Vagina (tissue), 2 donors: ENCODE measurements around the gene ONECUT2. TPM values are rescaled to one million over a fixed set of nuclear protein-coding genes. Genes with fewer than 3 reads are reported as not detected.

Experiments used
- DNase-seq, 2 donors: peaks; one replicate each; pipeline ENCODE4 v3.0.0-alpha.2; 2017; ENCODE audit errors: extremely low spot score in 2 of 2
- H3K27ac ChIP-seq: fragments of 200-600 bp; sonication (generic); one replicate; pipeline ENCODE4 v1.5.1; 2019
- H3K27me3 ChIP-seq: fragments of 200-600 bp; sonication (generic); one replicate; pipeline ENCODE4 v1.5.1; 2019
- H3K36me3 ChIP-seq, 2 donors: fragments of 200-600 bp; sonication (generic); one replicate each; pipeline ENCODE4 v1.5.1; 2017 to 2019
- H3K4me1 ChIP-seq: fragments of 200-600 bp; sonication (generic); one replicate; pipeline ENCODE4 v1.5.1; 2019
- H3K4me3 ChIP-seq, 2 donors: fragments of 200-600 bp; sonication (generic); 1 replicate in 1 of 2; 2 replicates in 1 of 2; pipeline ENCODE4 v1.5.1; 2016 to 2019
- H3K9me3 ChIP-seq: fragments of 200-600 bp; sonication (generic); one replicate; pipeline ENCODE4 v1.5.1; 2019
- POLR2A ChIP-seq, 2 donors: fragments of 450-650 bp; IDR thresholded peaks; one replicate each; pipeline ENCODE4 v1.6.1; 2017; ENCODE audit warnings: antibody characterized with exemption in 2 of 2, mild to moderate bottlenecking in 2 of 2, moderate library complexity in 2 of 2
- POLR2AphosphoS5 ChIP-seq, 2 donors: sonication (generic); formaldehyde crosslinking; IDR thresholded peaks; one replicate each; pipeline ENCODE4 v1.9.0; 2017; ENCODE audit warnings: antibody characterized with exemption in 2 of 2, mild to moderate bottlenecking in 2 of 2, low read depth in 1 of 2; ENCODE audit not compliant: insufficient read depth in 1 of 2
- intact Hi-C: fragments of 100-400 bp; cut with DNase I; formaldehyde crosslinking; loops from one replicate; pipeline ENCODE4 v1.15.1; 2023
- total RNA-seq: library from RNA; depleted of rRNA; stranded (reverse); fragments of >200 nt; gene quantifications from one replicate; pipeline ENCODE4 v1.2.3, GENCODE V29; 2016
- TF ChIP-seq, protein P1 (sequence below), 3 experiments: fragments of 450-650 bp in 2 of 3; fragments of 200-600 bp in 1 of 3; sonication (generic) in 1 of 3; IDR thresholded peaks; one replicate each; pipeline ENCODE4 v1.5.1; 2017 to 2019; ENCODE audit warnings: antibody characterized with exemption in 3 of 3, mild to moderate bottlenecking in 2 of 3, moderate library complexity in 2 of 3

The ONECUT2 gene
- total RNA-seq, 1 donor from 2014 or later: not detected

DNA sequence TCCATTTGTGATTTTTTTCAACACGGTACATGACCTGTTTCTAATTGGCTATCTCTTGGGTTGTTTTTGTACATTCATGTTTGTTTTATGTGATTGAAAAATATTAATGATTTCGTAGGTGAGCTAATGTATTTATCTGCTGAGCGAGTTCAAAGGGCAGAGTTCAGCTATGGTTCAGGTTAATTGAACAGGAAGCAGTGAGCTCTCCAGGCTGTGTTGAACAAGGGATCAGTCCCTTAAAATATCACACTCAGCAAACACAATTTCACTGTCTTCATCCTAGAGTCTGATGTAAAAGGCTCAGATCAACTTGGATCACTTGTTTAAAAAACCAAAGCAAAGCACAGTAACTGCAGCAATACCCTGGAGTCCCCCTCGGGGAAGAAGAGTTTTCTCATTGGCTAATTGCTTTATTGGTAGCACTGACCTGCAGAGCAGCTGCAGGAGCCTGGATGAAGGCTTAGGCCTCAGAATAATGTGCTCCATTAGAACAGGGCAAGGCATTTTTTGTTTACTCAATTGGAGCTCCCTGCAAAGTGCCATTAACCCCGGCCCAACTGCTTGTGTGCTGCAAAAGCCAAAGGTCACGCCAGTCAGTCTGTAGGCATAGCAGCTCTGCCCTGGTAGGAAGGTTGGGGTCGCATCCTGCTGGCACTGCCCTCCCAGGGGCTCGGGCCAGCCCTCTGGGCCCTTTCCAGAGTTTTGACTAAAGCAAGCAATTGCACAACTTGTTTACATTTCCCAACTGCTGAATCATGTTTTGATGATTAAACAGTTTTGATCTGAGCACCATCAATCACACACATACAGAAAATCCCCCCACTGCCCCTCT lies 10.5 kb downstream of the ONECUT2 start:
- Histone ChIP-seq H3K9me3 (no peaks in the 10 kb centered on the region), H3K4me3 (no peak overlapping the region), H3K36me3 (no peaks in the 10 kb centered on the region), H3K27me3 (peaks cover 3% of the 10 kb centered on the region), H3K4me1 (peaks cover 9% of the 10 kb centered on the region), H3K27ac (no peak overlapping the region)
- TF ChIP-seq, protein P1, sequence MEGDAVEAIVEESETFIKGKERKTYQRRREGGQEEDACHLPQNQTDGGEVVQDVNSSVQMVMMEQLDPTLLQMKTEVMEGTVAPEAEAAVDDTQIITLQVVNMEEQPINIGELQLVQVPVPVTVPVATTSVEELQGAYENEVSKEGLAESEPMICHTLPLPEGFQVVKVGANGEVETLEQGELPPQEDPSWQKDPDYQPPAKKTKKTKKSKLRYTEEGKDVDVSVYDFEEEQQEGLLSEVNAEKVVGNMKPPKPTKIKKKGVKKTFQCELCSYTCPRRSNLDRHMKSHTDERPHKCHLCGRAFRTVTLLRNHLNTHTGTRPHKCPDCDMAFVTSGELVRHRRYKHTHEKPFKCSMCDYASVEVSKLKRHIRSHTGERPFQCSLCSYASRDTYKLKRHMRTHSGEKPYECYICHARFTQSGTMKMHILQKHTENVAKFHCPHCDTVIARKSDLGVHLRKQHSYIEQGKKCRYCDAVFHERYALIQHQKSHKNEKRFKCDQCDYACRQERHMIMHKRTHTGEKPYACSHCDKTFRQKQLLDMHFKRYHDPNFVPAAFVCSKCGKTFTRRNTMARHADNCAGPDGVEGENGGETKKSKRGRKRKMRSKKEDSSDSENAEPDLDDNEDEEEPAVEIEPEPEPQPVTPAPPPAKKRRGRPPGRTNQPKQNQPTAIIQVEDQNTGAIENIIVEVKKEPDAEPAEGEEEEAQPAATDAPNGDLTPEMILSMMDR (IDR thresholded peaks at IDR 0.05): no peak
- TF ChIP-seq POLR2A (IDR thresholded peaks at IDR 0.05) (no peak), POLR2AphosphoS5 (IDR thresholded peaks at IDR 0.05; ENCODE audit: insufficient read depth in 1 of 2, low read depth in 1 of 2) (no peak)
- no peak for DNase-seq
- intact Hi-C loops: no loop called here

DNA sequence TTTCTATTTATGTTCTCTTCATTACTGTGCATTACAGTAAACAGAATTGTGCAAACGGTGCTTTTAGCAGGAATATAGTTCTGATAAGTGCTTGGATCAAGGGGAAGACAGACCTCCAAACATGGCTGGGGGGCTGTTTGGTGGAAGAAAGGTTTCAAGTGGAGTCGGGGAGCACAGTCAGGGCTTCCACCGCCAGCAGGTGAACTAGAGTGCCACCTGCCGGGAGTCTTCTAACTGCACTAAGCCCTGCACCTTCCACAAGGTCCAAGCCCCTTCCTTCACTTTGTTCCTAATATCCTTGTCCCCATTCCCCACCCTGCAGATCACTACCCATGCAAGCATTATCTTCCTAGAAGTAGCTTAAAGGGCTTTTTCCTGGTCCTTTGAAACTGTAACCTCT lies 11.1 kb downstream of the ONECUT2 start:
- Histone ChIP-seq H3K9me3 (no peaks in the 10 kb centered on the region), H3K4me3 (no peak overlapping the region), H3K4me1 (peaks cover 2% of the 10 kb centered on the region), H3K36me3 (no peaks in the 10 kb centered on the region), H3K27ac (no peak overlapping the region), H3K27me3 (no peaks in the 10 kb centered on the region)
- DNase-seq: no peak
- intact Hi-C loops: no loop called here
- TF ChIP-seq, protein P1 (IDR thresholded peaks at IDR 0.05): no peak
- TF ChIP-seq POLR2AphosphoS5 (IDR thresholded peaks at IDR 0.05; ENCODE audit: insufficient read depth in 1 of 2, low read depth in 1 of 2): no peak
- TF ChIP-seq POLR2A (IDR thresholded peaks at IDR 0.05): no peak

DNA sequence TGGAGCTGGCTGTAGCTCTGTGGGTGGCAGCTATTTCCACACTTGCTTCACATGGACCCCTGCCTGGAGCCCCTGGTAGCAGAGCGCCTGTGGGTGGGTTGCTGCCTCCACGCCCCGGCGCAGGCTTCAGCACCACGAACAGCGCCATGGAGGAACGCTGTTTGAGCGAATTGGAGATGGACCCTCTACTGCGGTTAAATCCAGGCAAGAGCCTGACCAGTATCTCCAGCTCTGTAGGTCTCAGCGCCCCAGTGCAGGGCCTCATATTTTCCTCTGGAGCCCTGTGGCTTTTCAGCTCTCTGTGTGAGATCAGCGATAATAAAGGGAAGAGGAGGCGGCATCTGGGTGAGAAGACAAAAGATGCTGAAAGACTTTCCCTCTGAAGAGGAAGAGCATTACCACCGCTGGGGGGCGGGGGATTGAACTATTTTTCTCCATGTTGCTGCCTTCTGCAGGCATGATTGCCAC lies 12.0 kb downstream of the ONECUT2 start:
- H3K4me3 ChIP-seq: no peak overlapping the region
- H3K27me3 ChIP-seq: no peaks in the 10 kb centered on the region
- H3K4me1 ChIP-seq: no peaks in the 10 kb centered on the region
- DNase-seq: no peak
- no peaks in the 10 kb centered on the region for H3K36me3 ChIP-seq
- H3K27ac ChIP-seq: no peak overlapping the region
- H3K9me3 ChIP-seq: no peaks in the 10 kb centered on the region
- TF ChIP-seq, protein P1 (IDR thresholded peaks at IDR 0.05): no peak
- no peak for TF ChIP-seq POLR2AphosphoS5 (IDR thresholded peaks at IDR 0.05; ENCODE audit: insufficient read depth in 1 of 2, low read depth in 1 of 2)
- TF ChIP-seq POLR2A (IDR thresholded peaks at IDR 0.05): no peak
- intact Hi-C loops: no loop called here

DNA sequence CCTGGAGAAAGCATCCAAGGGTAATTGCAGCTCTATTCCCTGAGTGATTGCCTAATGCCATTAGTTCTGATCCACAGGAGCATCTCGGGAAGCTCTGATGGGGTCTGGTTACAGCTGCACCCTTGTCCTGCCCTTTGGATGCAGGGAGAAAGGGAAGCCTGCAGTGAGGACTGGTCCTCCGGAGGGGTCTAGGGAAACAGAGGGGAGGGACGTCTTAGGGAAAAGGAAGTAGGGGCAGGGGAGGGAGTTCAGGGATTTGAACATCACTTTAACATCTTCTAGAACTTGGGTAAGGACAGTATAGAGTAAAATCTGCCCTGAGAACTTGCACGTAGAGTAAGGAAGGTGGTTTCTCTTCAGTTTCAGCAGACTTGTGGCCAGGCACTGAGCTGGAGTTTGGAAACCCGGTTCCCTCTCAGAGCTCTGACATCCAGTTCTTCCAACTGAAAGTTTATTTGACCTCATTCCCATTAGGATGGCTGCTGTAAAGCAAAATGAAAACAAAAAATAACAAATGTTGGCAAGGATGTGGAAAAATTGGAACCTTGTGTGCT lies 20.5 kb downstream of the ONECUT2 start:
- DNase-seq: no peak
- Histone ChIP-seq H3K27me3 (no peaks in the 10 kb centered on the region), H3K27ac (no peak overlapping the region), H3K9me3 (no peaks in the 10 kb centered on the region), H3K4me1 (no peaks in the 10 kb centered on the region), H3K4me3 (no peak overlapping the region), H3K36me3 (no peaks in the 10 kb centered on the region)
- TF ChIP-seq, protein P1 (IDR thresholded peaks at IDR 0.05): no peak
- no peak for TF ChIP-seq POLR2A (IDR thresholded peaks at IDR 0.05)
- TF ChIP-seq POLR2AphosphoS5 (IDR thresholded peaks at IDR 0.05; ENCODE audit: insufficient read depth in 1 of 2, low read depth in 1 of 2): no peak
- intact Hi-C loops: no loop called here
